CD4-positive, alpha-beta T cell treated with Interleukin-6 at 100 ng/mL for 8 hours (primary cell): Measurements from ENCODE around the gene FOXA2.

Experiments used
- DNase-seq: peaks from one replicate; pipeline ENCODE4 v3.0.0-alpha.2; 2020; ENCODE audit warnings: mixed read lengths, low spot score

FOXA2 gene

GRCh38 chr20:22536956-22537756 is 47.2 kb downstream of the FOXA2 start:
- no peak for DNase-seq

DNA sequence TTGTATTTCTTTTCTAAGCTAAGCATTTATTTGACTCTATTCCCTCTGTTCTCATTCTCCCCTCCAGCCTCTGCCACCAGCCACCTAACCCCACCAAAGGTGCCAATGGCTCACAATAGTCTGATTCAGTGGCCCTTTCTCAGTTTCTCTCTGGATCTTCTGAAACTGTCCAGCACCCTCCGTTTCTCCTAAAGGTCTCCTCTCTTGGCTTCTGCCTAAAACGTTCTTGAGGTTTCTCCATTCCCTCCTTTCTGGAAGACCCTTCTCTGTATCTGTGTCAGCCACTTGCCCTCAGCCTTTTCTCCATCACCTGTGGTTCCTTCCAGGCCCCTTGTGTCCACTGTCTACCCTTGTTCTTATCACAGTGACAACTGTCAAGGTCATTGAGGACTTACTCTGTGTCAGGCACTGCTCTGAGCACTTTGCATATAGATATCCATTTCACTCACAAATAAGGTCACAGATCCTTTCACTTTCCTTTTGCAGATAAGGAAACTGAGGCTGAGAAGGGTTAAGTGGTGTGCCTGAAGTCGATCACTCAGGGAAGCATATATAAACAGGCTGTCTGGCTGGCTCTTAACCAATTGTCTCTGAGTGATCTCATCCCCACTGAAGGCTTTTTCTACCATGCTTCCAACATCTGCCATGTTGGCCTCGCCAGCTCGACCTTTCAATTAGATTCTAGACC is 48.1 kb downstream of the FOXA2 start:
- DNase-seq = no peak

DNA sequence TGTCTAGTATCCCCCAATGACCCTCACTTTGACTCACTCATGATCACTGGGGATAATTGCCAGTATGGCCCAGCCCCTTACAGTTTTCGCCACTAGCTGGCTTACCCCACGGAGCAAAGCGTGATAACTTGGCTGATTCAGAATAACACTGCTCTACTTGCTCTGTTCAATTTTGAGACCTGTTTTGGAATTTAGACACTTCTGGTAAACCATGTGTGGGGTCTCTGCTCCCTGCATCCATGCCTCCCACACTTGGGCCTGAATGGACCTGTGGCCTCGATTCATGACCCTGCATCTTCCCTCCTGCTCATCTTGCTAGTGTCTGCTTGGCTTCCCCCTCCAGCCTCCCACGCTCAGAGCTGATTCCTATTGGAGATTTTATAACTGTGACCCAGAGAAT is 48.9 kb downstream of the FOXA2 start:
- no peak for DNase-seq

- no peak for DNase-seq
Measured at GRCh38 chr20:22533823-22534751, 50.3 kb downstream of the FOXA2 start.

DNA sequence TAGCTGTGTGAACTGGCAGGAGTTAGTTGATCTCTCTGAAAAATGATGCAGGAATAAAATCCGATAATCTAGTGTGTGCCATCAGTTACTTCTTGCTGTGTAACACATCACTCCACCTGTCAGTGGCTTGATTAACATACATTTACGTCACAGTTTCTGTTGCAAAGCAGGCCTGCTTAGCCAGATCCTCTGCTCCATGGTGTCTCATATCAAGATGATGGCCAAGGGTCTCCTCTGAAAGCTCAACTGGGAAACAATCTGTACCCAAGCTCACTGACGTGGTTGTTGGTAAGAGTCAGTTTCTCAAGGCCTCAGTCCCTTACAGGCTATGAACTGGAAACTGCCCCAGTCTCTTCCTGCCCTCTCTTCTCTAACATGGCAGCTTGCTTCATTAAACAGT is 51.8 kb downstream of the FOXA2 start:
- no peak for DNase-seq

- no peak for DNase-seq
Measured at GRCh38 chr20:22531756-22532155, 52.6 kb downstream of the FOXA2 start.

DNA sequence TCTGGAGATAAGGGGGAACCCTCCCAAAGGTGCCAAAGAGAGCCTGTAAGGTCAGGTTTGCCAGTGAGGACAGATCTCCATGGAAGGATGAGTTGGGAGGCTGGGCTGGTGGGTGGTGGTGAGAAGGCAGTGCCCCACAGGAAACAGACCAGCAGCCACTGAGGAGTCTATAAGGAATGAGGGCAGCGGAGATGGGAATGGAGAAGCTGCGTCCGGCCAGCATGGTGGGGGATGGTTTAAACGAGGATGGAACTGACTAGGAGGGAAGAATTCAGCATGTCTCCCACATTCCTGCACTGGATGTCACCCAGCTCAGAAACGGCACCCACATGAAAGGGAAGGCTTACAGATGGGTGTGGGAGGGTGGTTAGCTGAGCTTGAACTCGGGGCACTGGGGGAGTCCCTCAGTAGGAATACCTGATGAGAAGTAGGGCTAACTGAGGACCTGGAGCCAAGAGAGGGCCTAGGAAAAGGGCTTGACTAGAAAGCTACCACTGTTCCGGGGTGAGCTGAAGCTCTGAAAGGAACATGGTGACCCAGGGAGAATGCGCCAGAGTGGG is 53.2 kb downstream of the FOXA2 start:
- DNase-seq = no peak
